T-helper 1 cell treated with Interleukin-12 subunit alpha and Interleukin-12 subunit beta and Interleukin-4 antibody, amounts not matched to agents 30 ng/mL and 1 ng/mL, for 36 hours (primary cell): ENCODE measurements around the gene AEBP2. TPM values are rescaled to one million over a fixed set of nuclear protein-coding genes. Genes with fewer than 3 reads are reported as not detected.

Experiments
- intact Hi-C: fragments of 100-400 bp; cut with micrococcal nuclease; formaldehyde crosslinking; loops from one replicate; pipeline ENCODE4 v1.15.1; 2024
- total RNA-seq: library from RNA; stranded (reverse); gene quantifications from 2 replicates; pipeline ENCODE4 v1.2.3, GENCODE V29; 2022

AEBP2 gene
- total RNA-seq, 1 donor from 2014 or later = 62.1 TPM

DNA sequence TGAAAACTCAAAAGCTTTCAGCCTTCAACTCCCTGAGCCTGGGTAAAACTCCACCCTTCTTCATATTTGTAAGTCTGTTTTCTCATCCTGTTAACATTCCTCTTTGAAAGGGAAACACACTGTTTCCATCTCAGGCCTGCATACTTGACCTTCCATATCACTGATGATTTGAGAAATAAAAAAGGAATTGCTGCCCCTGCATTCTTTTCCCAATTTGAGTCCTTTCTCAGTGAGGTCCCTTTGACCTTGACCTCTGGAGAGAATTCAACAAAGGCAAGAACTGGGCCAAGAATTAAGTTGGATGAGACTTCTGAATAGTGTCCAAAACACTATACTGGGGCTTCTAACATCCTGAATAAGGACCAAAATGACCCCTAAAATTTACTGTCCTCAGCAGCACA lies 108.0 kb downstream of the AEBP2 start:
- intact Hi-C loops = no loop called here

DNA sequence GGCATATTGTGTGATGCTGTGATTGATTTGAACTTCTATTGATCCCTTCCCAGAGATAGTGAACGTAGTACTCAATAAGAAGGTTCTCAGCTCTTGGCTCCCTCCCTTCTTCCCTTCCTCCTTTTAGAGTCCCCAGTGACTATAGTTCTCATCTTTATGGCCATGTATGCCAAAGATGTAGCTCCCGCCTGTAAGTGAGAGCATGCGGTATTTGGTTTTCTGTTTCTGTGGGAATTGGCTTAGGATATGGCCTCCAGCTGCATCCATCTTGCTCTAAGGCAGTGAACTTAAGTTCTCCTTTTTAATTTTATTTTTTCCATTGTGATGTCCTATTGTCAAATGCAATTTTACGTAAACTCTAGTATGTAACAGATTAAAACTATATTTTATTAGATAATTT lies 109.5 kb downstream of the AEBP2 start:
- intact Hi-C loops = no loop called here

DNA sequence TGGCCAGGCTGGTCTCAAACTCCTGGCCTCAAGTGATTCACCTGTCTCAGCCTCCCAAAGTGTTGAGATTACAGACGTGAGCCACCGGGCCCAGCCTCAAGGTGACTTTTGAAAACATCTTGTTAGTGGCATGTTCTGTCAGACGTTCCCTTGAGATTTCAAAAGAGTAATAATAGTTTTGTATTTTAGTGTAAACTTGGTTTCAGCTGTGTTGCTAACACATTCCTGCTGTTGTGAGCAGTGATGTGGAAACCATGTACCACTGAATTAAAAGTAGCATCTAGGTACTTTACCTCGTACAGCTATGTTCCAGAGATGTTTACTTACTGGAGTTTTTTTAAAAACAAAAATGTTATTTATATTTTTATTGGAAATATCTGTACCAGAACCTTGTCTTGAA lies 111.3 kb downstream of the AEBP2 start:
- intact Hi-C loops = loop anchor here (5.0 kb wide), 1 partner anchor 118 kb away; no protein-coding TSS in a partner anchor

DNA sequence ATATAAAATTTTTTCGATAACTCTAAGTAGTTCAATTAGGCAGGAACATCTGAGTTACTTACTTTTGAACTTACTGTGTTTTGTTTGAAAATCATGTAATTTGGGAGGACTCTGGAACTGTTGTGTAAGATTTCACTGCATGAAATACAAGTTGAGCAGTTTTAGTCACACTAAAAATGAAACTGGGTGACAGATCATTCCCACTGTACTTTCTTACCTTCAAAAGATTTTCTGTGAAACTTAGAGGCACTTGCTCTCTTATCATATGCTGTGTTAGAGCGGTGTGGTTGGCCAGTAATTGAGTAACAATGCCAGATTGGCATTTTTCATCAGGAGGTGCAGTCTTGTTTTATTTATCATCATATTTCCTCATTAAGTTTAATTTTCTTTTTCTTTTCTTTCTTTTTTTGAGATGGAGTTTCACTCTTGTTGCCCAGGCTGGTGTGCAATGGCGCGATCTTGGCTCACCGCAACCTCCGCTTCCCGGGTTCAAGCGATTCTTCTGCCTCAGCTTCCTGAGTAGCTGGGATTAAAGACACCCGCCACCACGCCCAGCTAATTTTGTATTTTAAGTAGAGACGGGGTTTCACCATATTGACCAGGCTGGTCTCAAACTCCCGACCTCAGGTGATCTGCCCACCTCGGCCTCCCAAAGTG lies 113.3 kb downstream of the AEBP2 start:
- intact Hi-C loops = loop anchor here (1.0 to 5.0 kb wide), 2 partner anchors 120 to 126 kb away; no protein-coding TSS in a partner anchor

DNA sequence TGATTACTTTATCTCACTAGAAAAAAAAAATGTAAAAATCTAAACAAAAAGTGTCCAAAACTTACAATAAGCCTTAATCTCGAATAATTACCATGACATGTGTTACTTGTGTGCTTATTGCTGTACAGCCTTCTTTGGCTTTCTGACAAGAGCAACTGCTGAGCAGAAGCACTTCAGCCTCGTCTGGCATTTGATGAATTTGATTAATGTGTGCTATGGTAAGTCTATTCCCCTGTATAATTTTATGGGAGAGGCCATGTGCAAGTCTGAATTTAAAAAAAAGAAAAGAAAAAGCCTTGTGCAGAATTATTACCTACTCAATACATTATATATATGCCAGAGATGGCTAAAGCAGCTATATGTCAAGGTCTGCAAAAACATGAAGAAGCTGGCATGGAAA lies 113.9 kb downstream of the AEBP2 start:
- intact Hi-C loops = loop anchor here (5.0 kb wide), 1 partner anchor 121 kb away; no protein-coding TSS in a partner anchor

DNA sequence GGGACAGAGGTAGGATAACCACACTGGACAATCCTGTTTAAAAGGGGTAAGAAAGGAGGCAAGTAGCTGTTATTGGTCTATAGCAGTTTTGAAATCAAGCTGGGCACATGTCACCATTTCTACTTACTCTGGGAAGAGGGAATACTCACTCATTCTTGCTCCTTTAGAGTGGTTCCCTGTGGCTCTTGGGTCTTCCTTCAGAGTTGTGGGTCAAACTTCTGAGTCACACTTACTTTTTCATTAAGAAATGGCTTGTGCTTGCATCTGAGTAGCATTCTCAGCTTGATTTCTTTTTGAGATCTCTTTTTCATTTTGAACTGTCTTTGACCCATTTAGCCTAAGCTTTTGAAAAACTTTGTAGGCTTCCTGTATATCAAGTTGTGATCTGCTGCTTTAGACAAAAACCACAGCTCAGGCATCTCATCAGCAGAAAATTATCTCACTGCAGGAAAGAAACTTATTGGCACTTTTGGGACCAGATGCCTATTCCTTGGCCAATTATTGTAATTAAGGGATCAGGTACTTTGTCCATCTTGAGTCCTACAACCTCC lies 122.2 kb downstream of the AEBP2 start:
- intact Hi-C loops = no loop called here
